C4-2B (cell line): ENCODE results near the gene NFATC4.

ENCODE experiments used
- H3K27ac ChIP-seq: fragments of 450-650 bp; 2 replicates; pipeline ENCODE4 v1.5.1; 2017
- CTCF ChIP-seq: fragments of 450-650 bp; conservative IDR thresholded peaks from 2 replicates; pipeline ENCODE4 v1.5.1; 2017; ENCODE audit warnings: mild to moderate bottlenecking
- ZFX ChIP-seq: fragments of 450-650 bp; IDR thresholded peaks from 2 replicates; pipeline ENCODE4 v1.6.1; 2017

NFATC4 gene

GRCh38 chr14:24392325-24393091 is 24.5 kb downstream of the NFATC4 start:
- no peak overlapping the region for H3K27ac ChIP-seq
- TF ChIP-seq CTCF, result peak; percentile 38
- TF ChIP-seq ZFX, result no peak

GRCh38 chr14:24394275-24394674 is 26.3 kb downstream of the NFATC4 start:
- no peak overlapping the region for H3K27ac ChIP-seq
- TF ChIP-seq ZFX, result no peak
- no peak for TF ChIP-seq CTCF

- H3K27ac ChIP-seq, result no peak overlapping the region
- TF ChIP-seq ZFX (no peak), CTCF (no peak)
These were observed 27.9 kb downstream of the NFATC4 start for GRCh38 chr14:24395609-24396582.

GRCh38 chr14:24397639-24398292 is 29.8 kb downstream of the NFATC4 start:
- TF ChIP-seq CTCF (no peak), ZFX (no peak)
- H3K27ac ChIP-seq, result no peak overlapping the region

GRCh38 chr14:24398293-24398652 is 30.3 kb downstream of the NFATC4 start:
- no peak overlapping the region for H3K27ac ChIP-seq
- TF ChIP-seq ZFX (no peak), CTCF (no peak)

GRCh38 chr14:24398653-24399446 is 30.9 kb downstream of the NFATC4 start, which contains the start of gene NYNRIN:
NYNRIN (plus strand) TSS chr14:24399003; CDS start chr14:24399247, 244 bp downstream.
- no peak for TF ChIP-seq CTCF
- no peak for TF ChIP-seq ZFX
- H3K27ac ChIP-seq, result no peak within 1 kb of the TSS
